Fibroblast of skin of scalp (primary cell): ENCODE data around the gene VAV2.

Experiments
- DNase-seq: peaks from one replicate; pipeline ENCODE4 v3.0.0-alpha.2; 2013

VAV2 gene

GRCh38 chr9:133848471-133849109 is 143.5 kb downstream of the VAV2 start:
- peak; percentile 33 for DNase-seq

GRCh38 chr9:133846483-133847090 is 145.5 kb downstream of the VAV2 start:
- no peak for DNase-seq

- DNase-seq, result no peak
Observed at GRCh38 chr9:133845440-133845839, 146.7 kb downstream of the VAV2 start.

GRCh38 chr9:133844881-133845410 is 147.2 kb downstream of the VAV2 start:
- DNase-seq, result no peak

- DNase-seq, result no peak
Observed at GRCh38 chr9:133844398-133844784, 147.7 kb downstream of the VAV2 start.

GRCh38 chr9:133843751-133844397 is 148.2 kb downstream of the VAV2 start:
- DNase-seq, result no peak

- DNase-seq, result no peak
Observed at GRCh38 chr9:133843250-133843649, 148.9 kb downstream of the VAV2 start.

GRCh38 chr9:133842721-133843227 is 149.3 kb downstream of the VAV2 start:
- no peak for DNase-seq

GRCh38 chr9:133842174-133842573 is 149.9 kb downstream of the VAV2 start:
- DNase-seq, result no peak

- DNase-seq, result no peak
Observed at GRCh38 chr9:133841167-133841812, 150.8 kb downstream of the VAV2 start.

- no peak for DNase-seq
Observed at GRCh38 chr9:133839822-133840329, 152.2 kb downstream of the VAV2 start.

- no peak for DNase-seq
Observed at GRCh38 chr9:133838859-133839507, 153.1 kb downstream of the VAV2 start.

GRCh38 chr9:133837627-133838597 is 154.2 kb downstream of the VAV2 start:
- DNase-seq, result no peak

GRCh38 chr9:133836818-133837217 is 155.3 kb downstream of the VAV2 start:
- DNase-seq, result no peak

- DNase-seq, result no peak
Observed at GRCh38 chr9:133836001-133836758, 155.9 kb downstream of the VAV2 start.

- no peak for DNase-seq
Observed at GRCh38 chr9:133835262-133835901, 156.7 kb downstream of the VAV2 start.

GRCh38 chr9:133834080-133834976 is 157.8 kb downstream of the VAV2 start:
- DNase-seq, result no peak

GRCh38 chr9:133833388-133834025 is 158.6 kb downstream of the VAV2 start:
- no peak for DNase-seq
